Middle frontal gyrus (tissue), 1 donor: ENCODE measurements around the gene HAVCR2.

Experiments
- DNase-seq: peaks from one replicate; pipeline ENCODE4 v3.0.0-alpha.2; 2015; ENCODE audit warnings: low spot score; ENCODE audit errors: extremely low spot score

HAVCR2 gene

GRCh38 chr5:157046041-157046440 lies 62.8 kb downstream of the HAVCR2 start:
- peak; percentile 10 for DNase-seq

GRCh38 chr5:157045601-157046000 lies 63.2 kb downstream of the HAVCR2 start:
- no peak for DNase-seq

DNA sequence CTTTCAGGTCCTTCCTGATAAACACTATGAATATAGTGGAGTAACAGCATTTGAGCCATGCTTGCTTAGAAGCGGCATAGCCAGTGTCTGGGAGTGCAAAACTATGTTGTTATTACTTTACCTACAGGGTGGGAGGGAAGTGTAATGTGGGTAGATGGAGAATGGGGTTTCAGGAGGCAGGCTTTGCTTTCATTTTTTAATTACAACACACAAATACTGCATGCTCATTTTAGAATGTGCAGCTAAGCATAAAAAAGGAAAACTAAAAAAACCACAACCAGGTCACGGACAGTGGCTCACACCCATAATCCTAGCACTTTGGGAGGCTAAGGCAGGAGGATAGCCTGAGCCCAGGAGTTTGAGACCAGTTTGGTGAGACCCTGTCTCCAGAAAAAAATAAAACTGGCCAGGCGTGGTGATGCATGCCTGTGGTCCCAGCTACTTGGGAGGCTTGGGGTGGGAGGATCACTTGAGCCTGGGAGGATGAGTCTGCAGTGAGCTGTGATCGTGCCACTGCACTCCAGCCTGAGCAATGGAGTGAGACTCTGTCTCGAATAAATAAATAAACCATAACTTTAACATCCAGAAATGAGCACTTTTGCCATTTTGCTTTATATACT lies 70.2 kb downstream of the HAVCR2 start:
- no peak for DNase-seq
